Body of pancreas (tissue), 4 donors: Measurements from ENCODE around the gene CRABP1. TPM values are rescaled to one million over a fixed set of nuclear protein-coding genes. Genes with fewer than 3 reads are reported as not detected.
A peak's percentile ranks its signal among the peaks of the same experiment; 100 is the strongest.

Source experiments
- ATAC-seq: fragments of 150-250 bp; one replicate; pipeline ENCODE4 v1.9.1; 2016
- DNase-seq, 4 donors: peaks; one replicate each; pipeline ENCODE4 v3.0.0-alpha.2; 2019
- H3K27ac ChIP-seq, 4 donors: fragments of 200-600 bp; sonication (generic); 1 replicate in 3 of 4; 2 replicates in 1 of 4; pipeline versions ENCODE4 v1.5.1 to v1.6.1; 2016 to 2019; ENCODE audit warnings: mild to moderate bottlenecking in 1 of 4, mixed read lengths in 1 of 4, moderate library complexity in 1 of 4
- H3K27me3 ChIP-seq, 2 donors: fragments of 200-600 bp; sonication (generic); one replicate each; pipeline ENCODE4 v1.6.0; 2016; ENCODE audit warnings: mild to moderate bottlenecking in 1 of 2
- H3K36me3 ChIP-seq, 2 donors: fragments of 200-600 bp; sonication (generic); replicated peaks in 1 of 2; 2 replicates each; pipeline ENCODE4 v1.5.1; 2016; ENCODE audit warnings: low read depth in 2 of 2; ENCODE audit not compliant: insufficient read depth in 1 of 2
- H3K4me1 ChIP-seq: fragments of 200-600 bp; sonication (generic); one replicate; pipeline ENCODE4 v1.6.0; 2016
- H3K4me3 ChIP-seq, 2 donors: fragments of 200-600 bp; sonication (generic); 1 replicate in 1 of 2; 2 replicates in 1 of 2; pipeline ENCODE4 v1.5.1; 2016 to 2019
- H3K9me3 ChIP-seq, 3 donors: fragments of 200-600 bp; sonication (generic); 1 replicate in 2 of 3; 2 replicates in 1 of 3; pipeline ENCODE4 v1.5.1; 2016
- CTCF ChIP-seq, 7 experiments: fragments of 450-650 bp in 4 of 7; fragments of 200-600 bp in 3 of 7; sonication (generic) in 3 of 7; IDR thresholded peaks; one replicate each; pipeline ENCODE4 v1.5.1; 2016 to 2019; ENCODE audit warnings: antibody characterized with exemption in 7 of 7
- POLR2A ChIP-seq, 3 donors: fragments of 450-650 bp; IDR thresholded peaks; one replicate each; pipeline ENCODE4 v1.6.1; 2016; ENCODE audit warnings: antibody characterized with exemption in 3 of 3, mild to moderate bottlenecking in 2 of 3
- WGBS, 2 donors: methylation state at CpG; one replicate each; pipeline ENCODE4 v1.1.5; 2017; 5-methylcytosine and 5-hydroxymethylcytosine counted together
- intact Hi-C: fragments of 100-400 bp; cut with DNase I; formaldehyde crosslinking; loops from one replicate; pipeline ENCODE4 v1.15.1; 2023
- total RNA-seq, 2 donors: library from RNA; depleted of rRNA; stranded (reverse); fragments of >200 nt; gene quantifications; one replicate each; pipeline ENCODE4 v1.1.0, GENCODE V29; 2016

Gene CRABP1
- 1 to 10 TPM in 1 of 2 donors, not detected in 1; 1.6 TPM for total RNA-seq

- H3K27me3 ChIP-seq = peaks cover 0 to 4% of the 10 kb centered on the region in 2 donors
- DNase-seq = no peak
These were observed at the start of gene CRABP1 for GRCh38 chr15:78340231-78341056. Gene CRABP1, plus strand, starts transcription at chr15:78340353. Its CDS starts 76 bp downstream, at chr15:78340429.

GRCh38 chr15:78291052-78291451, 49.1 kb upstream of the CRABP1 start:
- ATAC-seq (no peak), DNase-seq (no peak)
- H3K27ac ChIP-seq = no peak overlapping the region
- WGBS, 2 donors = 53 to 70% methylated on average over 2 of the region's 2 CpGs
- TF ChIP-seq POLR2A (IDR thresholded peaks at IDR 0.05) = no peak
- TF ChIP-seq CTCF (IDR thresholded peaks at IDR 0.05) = no peak
- no peaks in the 10 kb centered on the region for H3K27me3 ChIP-seq
- intact Hi-C loops = no loop called here
- no peak overlapping the region for H3K4me3 ChIP-seq
- no peaks in the 10 kb centered on the region for H3K9me3 ChIP-seq
- peaks cover 18% of the 10 kb centered on the region for H3K4me1 ChIP-seq
- H3K36me3 ChIP-seq = peaks cover 0 to 3% of the 10 kb centered on the region in 2 donors

More at GRCh38 chr15:78340231-78341056, at the start of gene CRABP1:
- H3K9me3 ChIP-seq = no peaks in the 10 kb centered on the region
- H3K4me3 ChIP-seq = no peak within 1 kb of the TSS
- ATAC-seq = no peak
- TF ChIP-seq POLR2A (IDR thresholded peaks at IDR 0.05) (no peak), CTCF (IDR thresholded peaks at IDR 0.05) (no peak)
- H3K27ac ChIP-seq = no peak within 1 kb of the TSS
- 2% methylated on average over 27 to 64 of the region's 67 CpGs for WGBS, 2 donors
- intact Hi-C loops = no loop called here
- no peaks in the 10 kb centered on the region for H3K36me3 ChIP-seq
- H3K4me1 ChIP-seq = peaks cover 16% of the 10 kb centered on the region

- peak in 2 of 4 donors; percentile 15 to 18 for DNase-seq
- Histone ChIP-seq H3K27me3 (no peaks in the 10 kb centered on the region), H3K9me3 (no peaks in the 10 kb centered on the region), H3K36me3 (peaks cover 0 to 3% of the 10 kb centered on the region in 2 donors), H3K27ac (no peak overlapping the region), H3K4me1 (peaks cover 18% of the 10 kb centered on the region), H3K4me3 (no peak overlapping the region)
- 91 to 96% methylated on average over 2 of the region's 2 CpGs for WGBS, 2 donors
- ATAC-seq = peak; percentile 74
- no peak for TF ChIP-seq POLR2A (IDR thresholded peaks at IDR 0.05)
- TF ChIP-seq CTCF (IDR thresholded peaks at IDR 0.05) = no peak
- intact Hi-C loops = no loop called here
These were observed 48.5 kb upstream of the CRABP1 start for GRCh38 chr15:78291698-78292097.

DNA sequence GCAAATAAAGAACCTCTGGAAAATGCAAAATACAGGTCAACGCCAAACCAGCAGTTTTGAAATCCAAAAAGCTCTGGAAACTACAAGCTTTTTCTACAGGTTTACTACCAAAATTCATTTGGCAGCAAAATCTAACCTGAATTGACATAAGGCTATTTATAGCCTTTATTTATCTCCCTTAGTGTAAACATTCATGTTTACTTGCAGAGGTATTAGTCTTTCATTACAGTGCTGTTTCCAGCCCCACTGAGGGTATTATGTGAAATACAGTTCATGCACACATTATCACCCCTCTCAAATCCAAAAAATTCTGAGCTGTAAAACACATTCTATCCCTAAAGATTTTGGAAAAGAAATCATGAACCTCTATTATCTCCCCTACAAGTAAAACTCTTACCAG, 47.9 kb upstream of the CRABP1 start:
- ATAC-seq (no peak), DNase-seq (no peak)
- 35 to 42% methylated on average over 1 of the region's 1 CpG for WGBS, 2 donors
- Histone ChIP-seq H3K27ac (no peak overlapping the region), H3K4me1 (peaks cover 18% of the 10 kb centered on the region), H3K4me3 (no peak overlapping the region), H3K27me3 (no peaks in the 10 kb centered on the region), H3K9me3 (no peaks in the 10 kb centered on the region), H3K36me3 (peaks cover 0 to 3% of the 10 kb centered on the region in 2 donors)
- TF ChIP-seq CTCF (IDR thresholded peaks at IDR 0.05) = no peak
- TF ChIP-seq POLR2A (IDR thresholded peaks at IDR 0.05) = no peak
- intact Hi-C loops = no loop called here
